ENCODE data around the gene SLC39A11.
"Not testable (repeated sequence)": the region's sequence is repeated elsewhere in the genome, so short reads cannot be mapped to it uniquely, and the experiment has no call there.

SLC39A11 gene

DNA sequence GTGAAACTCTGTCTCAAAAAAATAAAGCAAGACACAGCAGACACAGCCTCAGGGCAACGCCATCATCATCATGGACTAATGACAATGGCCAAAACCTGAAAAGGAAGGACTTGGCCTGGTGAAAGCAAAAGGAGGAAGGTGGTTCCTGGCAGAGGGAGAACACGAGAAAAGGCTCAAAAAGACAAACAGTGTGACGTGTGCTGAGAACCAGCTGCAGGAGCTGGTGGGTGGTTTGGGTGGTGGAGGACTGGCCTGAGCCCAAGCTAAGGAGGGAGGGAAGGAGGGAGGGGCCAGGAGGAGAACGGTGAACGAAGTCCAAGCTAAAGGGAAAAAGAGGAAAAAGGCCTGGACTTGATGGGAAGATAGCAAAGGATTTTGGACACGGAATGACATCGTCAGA is 85.1 kb downstream of the SLC39A11 start:
- no peak for DNase-seq (ENCODE audit: low read depth)

DNA sequence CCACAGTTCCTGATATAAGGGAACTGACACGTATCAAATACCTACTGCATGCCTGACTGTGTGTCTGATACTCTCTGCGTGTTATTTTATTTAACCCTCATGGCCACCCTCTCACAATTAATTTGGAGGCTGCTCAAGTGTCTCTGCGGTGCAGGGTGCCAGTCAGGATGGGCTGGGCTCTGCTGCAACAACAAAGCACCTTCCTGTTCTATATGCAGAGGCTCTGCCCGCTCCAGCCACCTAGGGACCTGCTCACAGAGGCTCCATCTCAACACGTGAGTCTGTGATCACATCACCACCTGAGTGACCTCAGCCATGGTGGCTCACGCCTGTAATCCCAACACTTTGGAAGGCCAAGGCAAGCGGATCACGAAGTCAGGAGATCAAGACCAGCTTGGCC is 87.1 kb downstream of the SLC39A11 start:
- no peak for DNase-seq (ENCODE audit: low read depth)

DNA sequence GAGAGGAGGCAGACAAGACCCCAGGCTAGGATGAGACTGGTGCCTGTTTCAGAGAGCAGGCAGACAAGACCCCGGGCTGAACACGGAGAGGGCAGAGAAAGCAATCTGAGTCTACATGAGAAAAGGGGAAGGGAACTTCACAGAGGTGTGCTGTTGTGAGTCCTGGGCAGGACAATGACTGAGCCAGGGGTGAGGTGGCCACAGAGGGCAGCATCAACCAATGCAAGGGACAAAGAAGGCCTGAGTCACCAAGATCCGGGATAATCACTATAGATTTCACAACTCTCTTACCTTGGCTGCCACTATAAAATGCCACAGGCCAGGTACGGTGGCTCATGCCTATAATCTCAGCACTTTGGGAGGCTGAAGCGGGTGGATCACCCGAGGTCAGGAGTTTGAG is 89.0 kb downstream of the SLC39A11 start:
- no peak for DNase-seq (ENCODE audit: low read depth)

DNA sequence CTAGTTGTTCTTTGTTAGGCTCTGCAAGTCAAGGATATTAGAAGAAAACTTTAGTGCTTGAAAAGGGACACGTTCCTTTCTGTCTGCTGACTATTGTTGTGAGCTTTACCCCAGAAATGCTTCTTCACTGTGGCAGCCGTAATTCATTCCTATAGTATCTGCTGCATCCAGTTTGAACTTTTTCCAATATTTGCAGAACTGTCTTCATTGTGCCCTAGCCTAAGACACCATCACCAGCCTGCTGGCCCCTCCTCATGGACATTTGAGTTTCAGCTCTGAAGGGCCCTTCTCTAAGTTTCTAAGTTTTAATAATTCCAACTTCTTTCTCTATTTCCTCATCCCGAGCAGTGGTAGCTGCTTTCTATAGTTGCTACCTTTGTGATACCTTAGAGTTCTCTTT is 91.7 kb downstream of the SLC39A11 start:
- DNase-seq (ENCODE audit: low read depth): no peak

DNA sequence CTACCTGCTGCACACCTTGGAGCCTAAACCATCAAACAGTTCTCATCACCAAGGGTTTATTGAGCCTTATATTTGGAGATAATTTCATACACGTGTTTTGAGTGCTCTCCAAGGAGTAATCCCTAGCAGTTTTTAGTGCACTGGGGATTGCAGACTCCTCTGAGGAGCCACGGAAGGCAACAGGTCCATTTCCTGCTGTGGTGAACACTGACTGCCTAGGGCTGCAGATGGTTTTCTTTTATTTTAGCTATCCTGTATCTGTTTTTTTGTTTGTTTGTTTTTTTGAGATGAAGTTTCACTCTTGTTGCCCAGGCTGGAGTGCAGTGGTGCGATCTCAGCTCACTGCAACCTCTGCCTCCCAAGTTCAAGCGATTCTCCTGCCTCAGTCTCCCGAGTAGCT is 93.0 kb downstream of the SLC39A11 start:
- DNase-seq (ENCODE audit: low read depth): not testable (repeated sequence)

DNA sequence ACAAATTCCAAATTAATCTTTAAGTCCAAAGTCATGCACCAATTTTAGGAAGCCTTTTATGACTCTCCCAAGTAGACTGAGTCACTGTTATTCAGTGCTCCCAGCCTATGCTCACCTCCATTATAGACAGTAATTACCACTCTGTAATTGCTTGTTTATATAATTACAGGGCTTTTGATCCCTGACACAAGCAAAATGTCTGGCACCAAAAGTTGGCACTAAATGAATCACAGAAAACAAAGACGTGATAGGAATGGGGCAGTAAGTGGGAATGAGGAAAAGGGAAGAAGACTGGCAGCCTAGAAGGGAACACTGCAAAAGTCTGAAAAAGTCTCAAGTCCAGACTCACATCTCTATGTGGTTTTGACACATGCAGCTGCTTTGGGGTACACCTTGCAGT is 94.1 kb downstream of the SLC39A11 start:
- no peak for DNase-seq (ENCODE audit: low read depth)

DNA sequence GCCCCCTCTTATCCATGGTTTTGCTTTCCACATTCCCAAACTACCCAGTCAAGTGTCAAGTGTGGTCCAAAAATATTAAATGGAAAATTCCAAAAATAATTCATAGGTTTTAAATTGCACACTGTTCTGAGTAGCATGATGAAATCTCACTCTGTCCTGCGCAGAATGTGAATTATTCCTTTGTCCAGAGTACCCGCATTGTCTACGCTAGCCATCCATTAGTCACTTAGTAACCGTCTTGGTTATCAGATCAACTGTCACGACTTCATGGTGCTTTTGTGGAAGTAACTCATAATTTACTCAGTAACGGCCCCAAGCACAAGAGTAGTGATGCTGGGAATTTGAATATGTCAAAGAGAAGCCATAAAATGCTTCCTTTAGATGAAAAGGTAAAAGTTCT is 94.9 kb downstream of the SLC39A11 start:
- DNase-seq (ENCODE audit: low read depth): no peak

DNA sequence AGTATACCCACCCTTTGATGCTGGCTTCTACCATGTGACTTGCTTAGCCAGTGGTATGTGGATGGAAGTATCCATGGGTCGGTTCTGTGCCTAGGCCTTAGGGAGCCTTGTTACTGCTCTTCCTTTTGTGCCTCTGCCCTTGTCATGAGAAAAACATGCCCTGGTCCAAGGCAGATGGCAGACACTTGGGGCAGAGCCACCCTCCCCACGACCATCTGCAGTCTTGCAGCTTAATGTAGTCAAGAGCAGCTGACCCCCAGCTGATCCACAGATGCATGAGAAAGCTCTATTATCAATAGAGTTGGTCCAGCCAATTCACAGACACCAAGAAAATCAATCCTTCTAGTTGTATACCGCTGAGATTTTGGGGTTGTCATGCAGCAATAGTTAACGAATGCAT is 95.7 kb downstream of the SLC39A11 start:
- no peak for DNase-seq (ENCODE audit: low read depth)

DNA sequence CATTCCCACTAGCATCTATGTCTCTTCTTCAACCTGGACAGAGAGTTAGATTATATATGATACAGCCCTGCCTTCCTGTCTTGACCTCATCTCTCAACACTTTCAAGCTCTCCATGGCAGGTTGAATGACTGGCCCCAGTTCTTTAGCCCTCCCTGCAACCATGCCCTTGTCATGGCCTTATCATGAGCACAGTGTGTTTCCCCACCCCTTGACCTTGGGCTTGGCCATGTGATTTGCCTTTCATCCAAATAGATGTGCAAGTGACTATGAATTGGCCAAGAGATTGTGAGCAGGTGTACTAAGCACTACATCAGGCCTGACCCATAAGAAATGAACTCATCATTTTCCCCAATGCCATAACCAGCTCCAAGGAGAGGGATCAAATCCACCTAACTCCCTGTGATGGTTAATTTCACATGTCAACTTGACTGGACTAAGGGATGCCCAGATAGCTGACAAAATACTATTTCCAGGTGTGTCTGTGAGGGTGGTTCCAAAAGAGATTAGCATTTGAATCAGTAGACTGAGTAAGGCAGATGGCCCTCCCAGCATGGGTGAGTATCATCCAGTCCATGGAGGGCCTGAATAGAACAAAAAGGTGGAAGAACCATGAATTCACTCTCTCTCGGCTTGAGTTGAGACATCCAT is 97.4 kb downstream of the SLC39A11 start:
- no peak for DNase-seq (ENCODE audit: low read depth)

DNA sequence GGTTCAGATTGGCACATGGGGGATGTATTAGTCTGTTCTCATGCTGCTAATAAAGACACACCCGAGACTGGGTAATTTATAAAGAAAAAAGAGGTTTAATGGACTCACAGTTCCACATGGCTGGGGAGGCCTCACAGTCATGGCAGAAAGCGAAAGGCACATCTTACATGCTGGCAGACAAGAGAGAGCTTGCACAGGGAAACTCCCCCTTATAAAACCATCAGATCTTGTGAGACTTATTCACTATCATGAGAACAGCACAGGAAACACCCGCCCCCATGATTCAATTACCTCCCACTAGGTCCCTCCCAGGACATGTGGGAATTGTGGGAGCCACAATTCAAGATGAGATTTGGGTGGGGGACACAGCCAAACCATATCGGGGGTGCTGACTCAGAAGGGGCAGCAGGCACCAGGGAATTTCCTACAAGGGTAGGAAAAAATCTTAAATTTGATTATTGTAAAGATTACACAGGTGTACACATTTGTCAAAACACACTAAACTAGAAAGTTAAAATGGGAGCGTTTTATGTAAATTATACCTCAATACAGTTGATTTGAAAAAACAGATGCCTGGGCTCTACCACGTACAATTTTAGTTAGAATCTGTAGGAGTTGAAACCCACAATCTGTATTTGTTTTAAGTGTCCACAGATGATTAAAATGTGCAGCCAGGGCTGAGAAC is 99.6 kb downstream of the SLC39A11 start:
- DNase-seq (ENCODE audit: low read depth): not testable (repeated sequence)

DNA sequence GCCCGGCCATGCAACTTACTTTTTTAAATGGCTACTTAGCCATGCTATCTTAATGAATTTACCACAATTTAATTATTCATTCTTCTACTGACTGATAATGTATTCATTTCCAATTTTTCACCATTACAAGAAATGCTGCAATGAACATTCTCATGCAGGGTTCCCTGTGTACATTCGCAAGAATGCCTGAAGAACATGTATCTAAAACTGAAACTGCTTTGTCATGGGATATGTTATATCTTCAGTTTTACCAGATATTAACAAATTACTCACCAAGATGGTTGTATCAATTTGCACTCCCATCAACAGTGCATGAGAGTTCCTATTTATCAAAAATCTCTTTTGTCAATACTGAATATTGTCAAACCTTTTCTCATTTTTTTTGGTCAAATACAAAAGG is 100.8 kb downstream of the SLC39A11 start:
- no peak for DNase-seq (ENCODE audit: low read depth)

DNA sequence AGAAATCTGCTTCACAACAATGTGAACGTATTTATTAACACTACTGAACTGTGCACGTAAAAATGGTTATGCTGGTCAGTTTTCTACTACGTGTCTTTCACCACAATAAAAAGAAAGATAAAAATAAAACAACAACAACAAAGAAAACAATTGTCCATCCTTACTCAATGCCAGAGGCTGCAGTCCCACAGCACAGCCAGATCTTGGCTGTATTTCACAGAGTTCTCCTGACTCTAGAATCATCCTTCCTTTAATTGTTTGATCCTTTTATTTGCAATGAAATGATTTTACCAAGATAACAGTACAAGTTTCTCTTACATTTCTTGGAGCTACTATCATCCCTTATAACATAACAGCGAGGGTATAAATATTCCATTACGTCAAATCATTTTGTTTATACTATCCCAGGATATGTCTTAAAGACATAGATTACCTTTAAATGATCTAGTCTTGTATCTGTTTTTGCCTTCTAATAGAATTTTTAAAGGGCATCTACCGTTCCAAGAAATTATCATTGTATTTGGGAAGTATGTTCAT is 103.3 kb downstream of the SLC39A11 start:
- DNase-seq (ENCODE audit: low read depth): no peak

DNA sequence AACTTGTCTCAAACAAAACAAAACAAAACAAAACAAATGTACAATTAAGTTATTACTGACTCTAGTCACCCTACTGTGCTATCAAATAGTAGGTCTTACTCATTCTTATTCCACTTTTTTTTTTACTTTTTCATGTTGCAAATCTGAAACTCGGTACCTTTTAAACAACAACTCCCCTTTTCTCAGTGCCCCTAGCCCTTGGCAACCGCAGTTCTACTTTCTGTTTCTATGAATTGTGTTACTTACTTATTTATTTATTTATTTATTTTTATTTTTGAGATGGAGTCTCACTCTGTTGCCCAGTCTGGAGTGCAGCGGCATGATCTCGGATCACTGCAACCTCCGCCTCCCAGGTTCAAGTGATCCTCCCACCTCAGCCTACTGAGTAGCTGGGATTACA is 104.0 kb downstream of the SLC39A11 start:
- no peak for DNase-seq (ENCODE audit: low read depth)

DNA sequence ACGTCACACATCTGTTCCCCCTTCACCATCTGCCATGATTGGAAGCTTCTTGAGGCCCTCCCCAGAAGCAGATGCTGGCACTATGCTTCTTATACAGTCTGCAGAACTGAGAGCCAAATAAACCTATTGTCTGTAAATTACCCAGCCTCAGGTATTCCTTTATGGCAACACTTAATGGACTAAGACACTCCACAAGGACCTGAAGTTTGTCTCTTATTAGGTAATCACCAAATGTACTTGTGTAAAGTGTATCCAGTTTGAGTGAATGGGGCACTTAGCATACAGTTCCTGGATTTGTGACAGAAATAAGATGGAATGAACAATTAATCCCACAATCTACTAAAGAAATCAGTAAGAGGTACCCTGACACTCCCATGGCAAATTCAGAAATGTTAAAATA is 105.3 kb downstream of the SLC39A11 start:
- no peak for DNase-seq (ENCODE audit: low read depth)

DNA sequence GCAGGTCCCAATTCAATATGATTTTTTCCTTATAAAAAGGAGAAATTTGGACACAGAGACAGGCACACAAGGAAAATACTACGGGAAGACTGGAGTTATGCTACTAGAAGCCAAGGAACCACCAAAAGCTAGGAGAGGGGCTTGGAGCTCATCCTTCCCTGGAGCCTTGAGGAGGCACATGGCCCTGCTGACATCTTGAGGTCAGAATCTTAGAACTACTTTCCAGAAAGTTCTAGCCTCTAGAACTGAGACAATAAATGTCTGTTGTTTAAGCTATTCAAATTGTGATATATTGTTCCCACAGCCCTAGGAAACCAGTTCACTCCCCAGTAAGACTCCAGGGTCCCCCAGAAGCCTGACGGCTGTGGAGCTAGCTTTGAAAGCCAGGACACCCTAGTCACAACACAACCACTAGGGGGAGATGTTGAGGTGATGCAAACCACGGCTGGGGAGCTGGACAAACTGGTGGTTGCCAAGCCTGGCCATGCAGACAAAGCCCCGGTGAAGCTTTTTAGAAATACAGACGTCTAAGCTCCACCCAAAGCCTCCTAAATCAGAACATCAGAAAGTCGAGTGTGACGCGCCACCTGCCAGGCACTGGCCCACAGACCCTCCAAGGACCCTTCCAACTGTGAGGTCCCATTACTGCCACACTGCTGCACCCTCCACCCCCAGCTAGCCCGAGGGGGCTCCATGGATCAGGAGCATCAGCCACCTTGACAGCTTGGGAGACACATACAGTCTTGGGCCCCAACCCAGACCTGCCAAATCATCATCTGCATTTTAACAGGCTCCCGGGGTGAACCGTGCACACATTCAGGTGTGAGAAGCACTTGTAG is 106.4 kb downstream of the SLC39A11 start:
- no peak for DNase-seq (ENCODE audit: low read depth)

DNA sequence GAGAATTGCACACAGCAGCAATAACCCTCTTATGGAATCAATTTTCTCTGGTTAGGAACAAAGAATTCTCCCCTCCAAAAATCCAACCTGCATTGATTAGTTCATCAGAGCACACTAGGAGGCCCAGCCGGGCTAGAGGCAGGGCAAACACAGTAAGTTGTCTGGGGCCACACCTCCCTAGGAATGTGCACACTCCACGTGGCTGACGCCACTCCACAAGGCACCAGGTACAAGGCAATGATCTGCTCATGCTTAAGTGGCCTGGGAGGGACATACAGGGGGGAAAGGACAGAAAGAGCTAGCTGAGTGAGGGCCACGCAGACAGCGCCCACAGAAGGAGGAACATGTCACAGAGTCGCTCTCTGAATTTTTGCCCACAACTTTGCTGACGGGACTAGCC is 107.6 kb downstream of the SLC39A11 start:
- DNase-seq (ENCODE audit: low read depth): no peak

DNA sequence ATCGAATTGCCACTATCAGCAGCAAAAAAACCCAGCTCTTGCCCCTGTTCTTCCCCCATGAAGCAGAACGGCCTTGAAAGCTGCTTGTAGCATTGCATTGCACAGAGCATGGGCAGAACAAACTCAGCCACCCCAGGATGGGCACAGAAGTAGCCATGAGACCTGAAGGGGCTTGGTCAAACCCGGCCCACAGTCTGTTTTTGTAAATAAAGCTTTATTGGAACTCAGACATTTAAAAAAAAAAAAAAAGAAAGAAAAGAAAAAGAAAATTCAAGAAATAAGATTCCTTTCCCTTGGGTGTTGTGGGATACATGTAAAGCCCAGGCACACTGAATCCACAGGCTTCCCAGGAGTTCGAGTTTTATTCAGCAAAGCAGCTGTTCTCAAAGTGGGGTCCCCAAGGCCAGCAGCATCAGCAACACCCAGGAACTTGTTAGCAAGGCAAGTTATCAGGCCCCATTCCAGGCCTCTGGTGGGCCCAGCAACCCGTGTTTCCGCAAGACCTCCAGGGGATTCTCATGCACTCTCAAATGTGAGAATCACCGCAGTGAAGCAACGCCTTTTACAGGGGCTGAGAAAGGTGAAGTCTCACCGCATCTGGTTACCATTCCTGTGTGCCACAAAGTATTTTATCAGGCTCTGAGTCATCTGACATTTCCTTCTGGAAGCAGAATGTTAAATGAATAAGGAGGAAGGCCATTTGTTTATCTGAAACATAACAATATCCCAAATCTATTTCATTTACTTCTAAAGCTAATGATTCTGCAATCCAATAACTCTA is 108.2 kb downstream of the SLC39A11 start:
- DNase-seq (ENCODE audit: low read depth): peak; percentile 81

DNA sequence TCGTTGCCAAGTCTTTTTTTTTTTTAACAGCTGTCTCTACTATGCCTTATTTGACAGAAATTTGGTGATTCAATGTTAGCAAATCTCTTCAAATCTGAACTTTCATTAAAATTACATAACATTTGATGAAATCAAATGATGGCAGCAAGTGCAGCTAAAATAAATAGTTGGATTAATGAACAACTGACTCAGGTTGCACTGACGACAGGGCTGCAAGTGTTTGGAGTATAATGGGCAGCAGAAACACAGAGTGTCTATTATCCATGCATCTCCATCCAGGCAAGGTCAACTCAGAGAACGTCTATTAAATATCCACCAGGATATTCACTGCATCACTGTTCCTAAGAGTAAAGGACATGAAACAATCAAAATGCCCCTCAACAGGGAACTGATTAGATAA is 109.8 kb downstream of the SLC39A11 start:
- no peak for DNase-seq (ENCODE audit: low read depth)

DNA sequence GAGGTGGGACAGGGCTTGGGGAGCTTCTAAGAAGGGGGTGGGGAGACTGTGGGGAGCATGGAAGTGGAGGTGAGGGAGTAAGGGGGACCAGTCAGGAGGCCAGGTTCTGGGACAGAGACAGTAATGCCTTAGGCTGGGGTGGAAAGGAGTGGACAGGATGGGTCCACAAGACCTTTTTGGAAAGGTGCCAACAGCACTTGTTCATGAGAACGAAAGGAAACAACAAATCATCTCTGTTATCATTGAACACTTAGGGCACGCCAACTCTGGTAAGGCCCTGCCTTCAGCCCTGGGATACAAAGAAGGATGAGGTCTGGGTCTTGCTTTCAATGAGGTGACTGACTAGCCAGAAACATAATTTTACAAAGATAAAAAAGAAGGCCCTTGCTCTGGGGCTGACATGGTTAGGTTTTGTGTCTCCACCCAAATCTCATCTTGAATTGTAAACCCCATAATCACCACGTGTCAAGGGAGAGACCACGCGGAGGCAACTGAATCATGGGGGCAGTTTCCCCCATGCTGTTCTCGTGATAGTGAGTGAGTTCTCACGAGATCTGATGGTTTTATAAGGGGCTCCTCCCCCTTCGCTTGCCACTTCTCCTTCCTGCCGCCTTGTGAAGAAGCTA is 113.8 kb downstream of the SLC39A11 start:
- DNase-seq (ENCODE audit: low read depth): no peak

DNA sequence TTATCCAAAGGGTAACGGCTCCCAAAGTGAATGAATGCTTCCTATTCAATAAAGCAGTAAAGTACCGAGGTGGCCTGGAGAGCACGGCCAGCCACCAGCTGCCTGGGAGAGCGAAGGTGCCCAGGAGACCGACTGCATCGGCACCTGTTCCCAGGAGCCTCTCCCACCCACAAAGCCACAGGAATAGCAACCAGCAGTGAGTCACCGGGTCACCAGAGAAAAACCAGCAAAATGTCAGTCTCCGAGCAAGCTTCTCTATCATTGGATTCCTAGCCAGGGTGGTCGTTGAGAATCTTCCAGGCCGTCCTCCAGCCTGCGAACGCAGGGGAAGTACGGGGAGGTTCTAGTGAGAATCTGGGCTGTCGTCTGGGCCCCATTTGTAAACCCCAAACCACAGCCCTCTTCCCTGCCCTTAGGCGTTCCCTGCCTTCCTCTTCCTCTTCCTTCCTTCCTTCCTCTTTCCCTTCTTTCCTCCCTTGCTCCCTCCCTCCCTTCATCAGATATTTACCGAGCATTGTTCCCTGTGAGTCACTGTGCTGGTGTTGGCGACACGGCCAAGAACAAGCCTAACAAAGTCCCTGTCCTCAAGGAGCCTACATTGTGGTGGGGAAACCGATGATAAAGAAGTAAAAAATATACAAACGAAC is 114.6 kb downstream of the SLC39A11 start:
- no peak for DNase-seq (ENCODE audit: low read depth)

Measured in HS-5 (cell line).